Eye (tissue), 1 donor: ENCODE measurements around the gene POGK.
"Not testable (repeated sequence)": the region's sequence is repeated elsewhere in the genome, so short reads cannot be mapped to it uniquely, and the experiment has no call there.

ENCODE experiments used
- DNase-seq: peaks from one replicate; pipeline ENCODE4 v3.0.0-alpha.2; 2015

The POGK gene

GRCh38 chr1:166838766-166839599 lies at the start of gene POGK:
Gene POGK, plus strand, starts transcription at chr1:166839475. Its CDS starts 1,482 bp downstream, at chr1:166840957.
- DNase-seq = peak; percentile 96

- DNase-seq = no peak
Observed at GRCh38 chr1:166796620-166797236, 42.5 kb upstream of the POGK start.

GRCh38 chr1:166808952-166809351 lies 30.3 kb upstream of the POGK start:
- no peak for DNase-seq

GRCh38 chr1:166811691-166812090 lies 27.6 kb upstream of the POGK start:
- no peak for DNase-seq

- no peak for DNase-seq
Observed at GRCh38 chr1:166813508-166814223, 25.6 kb upstream of the POGK start.

- no peak for DNase-seq
Observed at GRCh38 chr1:166814611-166815010, 24.7 kb upstream of the POGK start.

GRCh38 chr1:166819974-166820373 lies 19.3 kb upstream of the POGK start:
- DNase-seq = no peak

GRCh38 chr1:166822385-166822784 lies 16.9 kb upstream of the POGK start:
- no peak for DNase-seq

GRCh38 chr1:166827426-166827825 lies 11.8 kb upstream of the POGK start:
- DNase-seq = no peak

GRCh38 chr1:166829762-166830161 lies 9.5 kb upstream of the POGK start:
- DNase-seq = not testable (repeated sequence)

- DNase-seq = no peak
Observed at GRCh38 chr1:166836733-166837132, 2.5 kb upstream of the POGK start.

GRCh38 chr1:166839600-166840308 lies 479 bp downstream of the POGK start:
- peak; percentile 72 for DNase-seq

- no peak for DNase-seq
Observed at GRCh38 chr1:166840309-166841274, 1.3 kb downstream of the POGK start.

- DNase-seq = no peak
Observed at GRCh38 chr1:166843322-166843721, 4.0 kb downstream of the POGK start.

GRCh38 chr1:166843769-166844596 lies 4.7 kb downstream of the POGK start:
- DNase-seq = no peak

GRCh38 chr1:166844791-166845190 lies 5.5 kb downstream of the POGK start:
- DNase-seq = no peak

GRCh38 chr1:166848193-166848592 lies 8.9 kb downstream of the POGK start:
- no peak for DNase-seq

- no peak for DNase-seq
Observed at GRCh38 chr1:166849135-166849534, 9.9 kb downstream of the POGK start.

GRCh38 chr1:166852918-166853317 lies 13.6 kb downstream of the POGK start:
- no peak for DNase-seq

- no peak for DNase-seq
Observed at GRCh38 chr1:166855558-166855957, 16.3 kb downstream of the POGK start.

GRCh38 chr1:166857995-166858394 lies 18.7 kb downstream of the POGK start:
- DNase-seq = no peak
